K562 (cell line): Measurements from ENCODE around the gene MYO6. TPM values are rescaled to one million over a fixed set of nuclear protein-coding genes. Genes with fewer than 3 reads are reported as not detected.

Source experiments
- ATAC-seq: fragments of 200-7000 bp; cut with Tn5 transposase; 3 replicates; pipeline ENCODE4 v1.9.1; 2020; ENCODE audit warnings: moderate library complexity
- BruUV-seq: library from RNA; stranded (reverse); fragments of 400-500 nt; replicated peaks from 2 replicates; lab custom pipeline; 2021; lab: Mats Ljungman, UMichigan
- CTCF ChIA-PET: fragments of 300-600 bp; formaldehyde crosslinking; extraction: SDS; loops from one replicate; lab custom pipeline; 2021; ENCODE audit warnings: low intra/inter-chr PET ratio; lab: Yijun Ruan, JAX
- POLR2A ChIA-PET: fragments of 300-600, 350-650 bp; sonication (Branson Sonifier 250); formaldehyde crosslinking; extraction: SDS; loops from one replicate; lab custom pipeline; 2021; ENCODE audit warnings: antibody characterized with exemption, inconsistent platforms; lab: Yijun Ruan, JAX
- DNase-seq, 4 experiments: peaks; one replicate each; pipeline versions ENCODE4 v3.0.0 to v3.0.0-alpha.2; 2011 to 2018; ENCODE audit warnings: low spot score in 3 of 4, mixed read lengths in 3 of 4; ENCODE audit errors: extremely low read depth in 1 of 4
- FAIRE-seq: peaks from 2 replicates; lab custom pipeline; 2011; peaks lifted over from hg19 to GRCh38; lab: Jason Lieb, UNC
- H2AFZ ChIP-seq: 2 replicates; pipeline ENCODE4 v1.6.0; 2011; ENCODE audit warnings: low read depth, low read length, control low read depth, inconsistent platforms
- H3K27ac ChIP-seq: fragments of 200-600 bp; 3 replicates; pipeline ENCODE4 v1.8.0; 2011; ENCODE audit warnings: low read depth, mild to moderate bottlenecking, control low read depth, inconsistent platforms, low read length, moderate library complexity, mixed read lengths; ENCODE audit errors: extremely low read depth
- H3K27me3 ChIP-seq, 2 experiments: fragments of 300-600 bp in 1 of 2; 2 replicates in 1 of 2; 3 replicates in 1 of 2; pipeline versions ENCODE4 v1.6.0 to v1.8.0; 2011; ENCODE audit warnings: inconsistent platforms in 2 of 2, low read length in 2 of 2, mild to moderate bottlenecking in 1 of 2, mixed read lengths in 1 of 2, moderate library complexity in 1 of 2; ENCODE audit not compliant: control insufficient read depth in 2 of 2, insufficient read depth in 2 of 2
- H3K36me3 ChIP-seq: fragments of 300-600 bp; 3 replicates; pipeline ENCODE4 v1.8.0; 2011; ENCODE audit warnings: mild to moderate bottlenecking, low read length, inconsistent platforms; ENCODE audit not compliant: control insufficient read depth, insufficient read depth
- H3K4me1 ChIP-seq, 2 experiments: fragments of 200-600 bp in 1 of 2; replicated peaks in 1 of 2; 2 replicates in 1 of 2; 3 replicates in 1 of 2; pipeline versions ENCODE4 v1.5.1 to v1.8.0; 2011; ENCODE audit warnings: inconsistent platforms in 2 of 2, low read length in 2 of 2, mild to moderate bottlenecking in 1 of 2, mixed read lengths in 1 of 2, moderate library complexity in 1 of 2; ENCODE audit not compliant: control insufficient read depth in 2 of 2, insufficient read depth in 2 of 2
- H3K4me2 ChIP-seq: 2 replicates; pipeline ENCODE4 v1.6.1; 2011; ENCODE audit warnings: low read length, control low read depth, inconsistent platforms, mixed read lengths; ENCODE audit not compliant: insufficient read depth
- H3K4me3 ChIP-seq: fragments of 200-600 bp; sonication (generic), shearing (Covaris generic); 2 replicates; pipeline ENCODE4 v1.5.1; 2016; ENCODE audit warnings: control low read depth, inconsistent platforms
- H3K79me2 ChIP-seq: fragments of 200-600 bp; 3 replicates; pipeline ENCODE4 v1.8.0; 2011; ENCODE audit warnings: low read length, inconsistent platforms; ENCODE audit not compliant: control insufficient read depth, insufficient read depth
- H3K9ac ChIP-seq, 2 experiments: 2 replicates each; pipeline versions ENCODE4 v1.6.0 to v1.6.1; 2011; ENCODE audit warnings: low read depth in 2 of 2, low read length in 2 of 2, control low read depth in 1 of 2, inconsistent platforms in 1 of 2, mild to moderate bottlenecking in 1 of 2, mixed read lengths in 1 of 2; ENCODE audit not compliant: insufficient read depth in 1 of 2
- H3K9me1 ChIP-seq: one replicate; pipeline ENCODE4 v1.6.0; 2011; ENCODE audit warnings: inconsistent platforms, mild to moderate bottlenecking, low read length, moderate library complexity; ENCODE audit not compliant: control insufficient read depth, insufficient read depth
- H3K9me3 ChIP-seq: replicated peaks from 2 replicates; pipeline ENCODE4 v1.5.1; 2011; ENCODE audit warnings: low read depth, low read length, inconsistent platforms; ENCODE audit not compliant: control insufficient read depth, insufficient read depth
- H4K20me1 ChIP-seq: replicated peaks from 2 replicates; pipeline ENCODE4 v1.6.1; 2011; ENCODE audit warnings: low read length, inconsistent platforms, mixed read lengths; ENCODE audit not compliant: control insufficient read depth, insufficient read depth
- KDM5B ChIP-seq: fragments of 200-600 bp; sonication (generic); IDR thresholded peaks from 2 replicates; pipeline ENCODE4 v1.6.1; 2012; ENCODE audit warnings: low read depth, mild to moderate bottlenecking, moderate library complexity, low read length, control low read depth, inconsistent platforms; ENCODE audit not compliant: insufficient replicate concordance
- MAZ ChIP-seq, 2 experiments: fragments of 450-650 bp in 1 of 2; sonication (generic) in 1 of 2; formaldehyde crosslinking; IDR thresholded peaks in 1 of 2; conservative IDR thresholded peaks in 1 of 2; 2 replicates each; pipeline versions ENCODE4 v1.4.0 to v1.5.0; 2020; ENCODE audit warnings: mild to moderate bottlenecking in 1 of 2, missing genetic modification reagents in 1 of 2
- MTA1 ChIP-seq: fragments of 450-650 bp; IDR thresholded peaks from 2 replicates; pipeline ENCODE4 v1.6.1; 2017; ENCODE audit warnings: borderline replicate concordance
- SRSF9 ChIP-seq: fragments of 200-400 bp; formaldehyde crosslinking; IDR thresholded peaks from 2 replicates; pipeline ENCODE4 v1.6.1; 2017; ENCODE audit warnings: low read depth, low read length, borderline replicate concordance
- ZSCAN29 ChIP-seq: fragments of 450-650 bp; IDR thresholded peaks from 2 replicates; pipeline ENCODE4 v1.6.1; 2017
- WGBS: fragments of 100-300 bp; shearing (Covaris generic); methylation state at CpG from one replicate; pipeline ENCODE4 v1.1.6; 2016; ENCODE audit warnings: low coverage, mixed read lengths; ENCODE audit not compliant: insufficient coverage; ENCODE audit errors: missing lambda C conversion rate; 5-methylcytosine and 5-hydroxymethylcytosine counted together
- in situ Hi-C: fragments of 300-500 bp; cut with MboI; formaldehyde crosslinking; loops from 4 replicates; pipeline ENCODE4 v1.15.0; 2018; ENCODE audit warnings: inconsistent platforms, mixed read lengths
- intact Hi-C: fragments of 100-400 bp; cut with micrococcal nuclease; formaldehyde crosslinking; loops from 2 replicates; pipeline ENCODE4 v1.14.2; 2022
- polyA plus RNA-seq, 8 experiments: library from polyadenylated mRNA; depleted of rRNA in 4 of 8; stranded (reverse) in 5 of 8; unstranded in 3 of 8; fragments of >200 nt; fragmentation: Nextera tagmentation in 2 of 8; fragmentation: Illumina TruSeq in 1 of 8; extraction: Ambion mirVana in 2 of 8; extraction: Trizol in 1 of 8; gene quantifications; 2 replicates each; pipeline versions ENCODE4 v1.2.1 to v1.2.3, GENCODE V29; 2011 to 2014; ENCODE audit warnings: inconsistent platforms in 1 of 8, missing spikeins in 1 of 8
- total RNA-seq, 7 experiments: library from RNA; depleted of rRNA in 6 of 7; stranded (reverse); fragments of >200 nt in 6 of 7; fragmentation: Illumina TruSeq in 2 of 7; extraction: Trizol in 2 of 7; gene quantifications; 2 replicates each; pipeline versions ENCODE4 v1.2.1 to v1.2.3, GENCODE V29; 2011 to 2021; ENCODE audit warnings: low replicate concordance in 1 of 7
- TF ChIP-seq, protein P1 (sequence below), 2 experiments: fragments of 450-650 bp in 1 of 2; IDR thresholded peaks; 2 replicates each; pipeline ENCODE4 v1.6.1; 2011 to 2017; ENCODE audit warnings: low read depth in 2 of 2, antibody characterized with exemption in 1 of 2, borderline replicate concordance in 1 of 2, low read length in 1 of 2, mild to moderate bottlenecking in 1 of 2, mixed read lengths in 1 of 2; ENCODE audit not compliant: control insufficient read depth in 1 of 2
- TF ChIP-seq, protein P2 (sequence below): sonication (generic); formaldehyde crosslinking; IDR thresholded peaks from 2 replicates; pipeline ENCODE4 v1.8.0; 2023; ENCODE audit warnings: mild to moderate bottlenecking, missing genetic modification reagents
- TF ChIP-seq, protein P3 (sequence below): fragments of 250-450 bp; sonication (Bioruptor Pico); IDR thresholded peaks from 2 replicates; pipeline ENCODE4 v1.5.0; 2020; ENCODE audit warnings: mild to moderate bottlenecking
- TF ChIP-seq, protein P4 (sequence below), 2 experiments: IDR thresholded peaks; 2 replicates each; pipeline ENCODE4 v1.6.1; 2012; ENCODE audit warnings: improper control_type of control experiment in 2 of 2, low read depth in 2 of 2, low read length in 2 of 2, borderline replicate concordance in 1 of 2

MYO6 gene
- total and polyA plus RNA-seq, 9 of the 15 experiments (the other 6 are each of a cell fraction or from before 2014, with no cell fraction given), result 1.3 to 5.5 (median 2.7) TPM

DNA sequence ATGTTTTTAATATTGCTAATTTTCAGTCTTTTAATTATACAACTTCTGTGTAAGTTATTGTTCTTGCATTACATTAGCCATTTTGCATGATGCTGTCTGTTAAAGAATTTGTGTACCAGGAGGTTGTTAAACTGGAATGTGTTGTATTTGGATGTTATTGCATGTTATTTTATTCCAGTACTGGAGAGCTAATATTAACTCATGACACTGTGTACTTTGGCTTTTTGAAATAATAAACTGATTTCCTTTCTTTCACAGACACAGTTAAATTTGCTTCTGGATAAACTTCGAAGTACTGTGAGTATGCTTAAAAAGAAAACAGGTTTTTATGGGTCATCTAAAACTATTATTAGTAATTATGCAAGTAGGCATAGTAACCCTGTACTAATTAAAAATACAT, 121.3 kb downstream of the MYO6 start (continued):
- TF ChIP-seq, protein P1, sequence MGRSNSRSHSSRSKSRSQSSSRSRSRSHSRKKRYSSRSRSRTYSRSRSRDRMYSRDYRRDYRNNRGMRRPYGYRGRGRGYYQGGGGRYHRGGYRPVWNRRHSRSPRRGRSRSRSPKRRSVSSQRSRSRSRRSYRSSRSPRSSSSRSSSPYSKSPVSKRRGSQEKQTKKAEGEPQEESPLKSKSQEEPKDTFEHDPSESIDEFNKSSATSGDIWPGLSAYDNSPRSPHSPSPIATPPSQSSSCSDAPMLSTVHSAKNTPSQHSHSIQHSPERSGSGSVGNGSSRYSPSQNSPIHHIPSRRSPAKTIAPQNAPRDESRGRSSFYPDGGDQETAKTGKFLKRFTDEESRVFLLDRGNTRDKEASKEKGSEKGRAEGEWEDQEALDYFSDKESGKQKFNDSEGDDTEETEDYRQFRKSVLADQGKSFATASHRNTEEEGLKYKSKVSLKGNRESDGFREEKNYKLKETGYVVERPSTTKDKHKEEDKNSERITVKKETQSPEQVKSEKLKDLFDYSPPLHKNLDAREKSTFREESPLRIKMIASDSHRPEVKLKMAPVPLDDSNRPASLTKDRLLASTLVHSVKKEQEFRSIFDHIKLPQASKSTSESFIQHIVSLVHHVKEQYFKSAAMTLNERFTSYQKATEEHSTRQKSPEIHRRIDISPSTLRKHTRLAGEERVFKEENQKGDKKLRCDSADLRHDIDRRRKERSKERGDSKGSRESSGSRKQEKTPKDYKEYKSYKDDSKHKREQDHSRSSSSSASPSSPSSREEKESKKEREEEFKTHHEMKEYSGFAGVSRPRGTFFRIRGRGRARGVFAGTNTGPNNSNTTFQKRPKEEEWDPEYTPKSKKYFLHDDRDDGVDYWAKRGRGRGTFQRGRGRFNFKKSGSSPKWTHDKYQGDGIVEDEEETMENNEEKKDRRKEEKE (IDR thresholded peaks at IDR 0.05; ENCODE audit: borderline replicate concordance in 1 of 2, control insufficient read depth in 1 of 2, low read depth in 2 of 2, low read length in 1 of 2), result no peak

DNA sequence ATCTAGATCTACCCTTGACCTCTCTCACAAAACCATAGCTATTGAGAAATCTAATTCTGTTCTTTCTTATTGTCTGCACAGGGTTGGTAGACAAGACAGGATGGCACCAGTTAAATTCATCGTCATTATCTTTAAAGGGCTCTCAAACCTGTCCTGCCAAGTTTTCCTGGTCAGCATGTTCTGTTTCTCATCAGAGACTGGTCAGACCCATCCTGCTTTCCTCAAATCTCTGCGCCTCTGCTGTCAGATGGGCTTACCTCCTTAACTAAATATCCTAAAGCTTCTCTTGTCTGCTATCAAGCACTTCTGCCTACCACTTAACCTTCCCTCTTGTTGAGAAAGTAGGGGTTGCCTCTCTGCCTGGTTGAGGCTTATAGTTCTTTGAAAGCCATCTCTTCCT, 125.2 kb downstream of the MYO6 start:
- H3K4me2 ChIP-seq, result no peak overlapping the region
- H3K4me1 ChIP-seq, result no peaks in the 10 kb centered on the region
- POLR2A ChIA-PET, result no interaction called here
- no peaks in the 10 kb centered on the region for H3K36me3 ChIP-seq
- no peaks in the 10 kb centered on the region for H3K9me3 ChIP-seq
- no peaks in the 10 kb centered on the region for H3K79me2 ChIP-seq
- no peak for DNase-seq
- no peaks in the 10 kb centered on the region for H3K27me3 ChIP-seq
- no peaks in the 10 kb centered on the region for H4K20me1 ChIP-seq
- CTCF ChIA-PET, result no interaction called here
- WGBS, result 4% methylated on average over 2 of the region's 2 CpGs
- no peak overlapping the region for H3K27ac ChIP-seq
- intact Hi-C loops (no loop called here), in situ Hi-C loops (no loop called here)
- H3K9me1 ChIP-seq, result no peaks in the 10 kb centered on the region
- no peak overlapping the region for H3K9ac ChIP-seq
- ATAC-seq, result no peak
- no peak overlapping the region for H3K4me3 ChIP-seq
- no peak overlapping the region for H2AFZ ChIP-seq
- FAIRE-seq, result no peak
- no TSS peak for BruUV-seq
- TF ChIP-seq KDM5B (no peak), MTA1 (no peak), SRSF9 (no peak), ZSCAN29 (no peak), MAZ (CRISPR knock-in tag; conservative IDR thresholded peaks at IDR 0.05 in 1 of 2, IDR thresholded peaks at IDR 0.05 in 1 of 2) (no peak)
- TF ChIP-seq, protein P2, sequence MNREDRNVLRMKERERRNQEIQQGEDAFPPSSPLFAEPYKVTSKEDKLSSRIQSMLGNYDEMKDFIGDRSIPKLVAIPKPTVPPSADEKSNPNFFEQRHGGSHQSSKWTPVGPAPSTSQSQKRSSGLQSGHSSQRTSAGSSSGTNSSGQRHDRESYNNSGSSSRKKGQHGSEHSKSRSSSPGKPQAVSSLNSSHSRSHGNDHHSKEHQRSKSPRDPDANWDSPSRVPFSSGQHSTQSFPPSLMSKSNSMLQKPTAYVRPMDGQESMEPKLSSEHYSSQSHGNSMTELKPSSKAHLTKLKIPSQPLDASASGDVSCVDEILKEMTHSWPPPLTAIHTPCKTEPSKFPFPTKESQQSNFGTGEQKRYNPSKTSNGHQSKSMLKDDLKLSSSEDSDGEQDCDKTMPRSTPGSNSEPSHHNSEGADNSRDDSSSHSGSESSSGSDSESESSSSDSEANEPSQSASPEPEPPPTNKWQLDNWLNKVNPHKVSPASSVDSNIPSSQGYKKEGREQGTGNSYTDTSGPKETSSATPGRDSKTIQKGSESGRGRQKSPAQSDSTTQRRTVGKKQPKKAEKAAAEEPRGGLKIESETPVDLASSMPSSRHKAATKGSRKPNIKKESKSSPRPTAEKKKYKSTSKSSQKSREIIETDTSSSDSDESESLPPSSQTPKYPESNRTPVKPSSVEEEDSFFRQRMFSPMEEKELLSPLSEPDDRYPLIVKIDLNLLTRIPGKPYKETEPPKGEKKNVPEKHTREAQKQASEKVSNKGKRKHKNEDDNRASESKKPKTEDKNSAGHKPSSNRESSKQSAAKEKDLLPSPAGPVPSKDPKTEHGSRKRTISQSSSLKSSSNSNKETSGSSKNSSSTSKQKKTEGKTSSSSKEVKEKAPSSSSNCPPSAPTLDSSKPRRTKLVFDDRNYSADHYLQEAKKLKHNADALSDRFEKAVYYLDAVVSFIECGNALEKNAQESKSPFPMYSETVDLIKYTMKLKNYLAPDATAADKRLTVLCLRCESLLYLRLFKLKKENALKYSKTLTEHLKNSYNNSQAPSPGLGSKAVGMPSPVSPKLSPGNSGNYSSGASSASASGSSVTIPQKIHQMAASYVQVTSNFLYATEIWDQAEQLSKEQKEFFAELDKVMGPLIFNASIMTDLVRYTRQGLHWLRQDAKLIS, result no peak
- TF ChIP-seq, protein P3, sequence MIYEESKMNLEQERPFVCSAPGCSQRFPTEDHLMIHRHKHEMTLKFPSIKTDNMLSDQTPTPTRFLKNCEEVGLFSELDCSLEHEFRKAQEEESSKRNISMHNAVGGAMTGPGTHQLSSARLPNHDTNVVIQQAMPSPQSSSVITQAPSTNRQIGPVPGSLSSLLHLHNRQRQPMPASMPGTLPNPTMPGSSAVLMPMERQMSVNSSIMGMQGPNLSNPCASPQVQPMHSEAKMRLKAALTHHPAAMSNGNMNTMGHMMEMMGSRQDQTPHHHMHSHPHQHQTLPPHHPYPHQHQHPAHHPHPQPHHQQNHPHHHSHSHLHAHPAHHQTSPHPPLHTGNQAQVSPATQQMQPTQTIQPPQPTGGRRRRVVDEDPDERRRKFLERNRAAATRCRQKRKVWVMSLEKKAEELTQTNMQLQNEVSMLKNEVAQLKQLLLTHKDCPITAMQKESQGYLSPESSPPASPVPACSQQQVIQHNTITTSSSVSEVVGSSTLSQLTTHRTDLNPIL (CRISPR knock-in tag), result no peak
- TF ChIP-seq, protein P4, sequence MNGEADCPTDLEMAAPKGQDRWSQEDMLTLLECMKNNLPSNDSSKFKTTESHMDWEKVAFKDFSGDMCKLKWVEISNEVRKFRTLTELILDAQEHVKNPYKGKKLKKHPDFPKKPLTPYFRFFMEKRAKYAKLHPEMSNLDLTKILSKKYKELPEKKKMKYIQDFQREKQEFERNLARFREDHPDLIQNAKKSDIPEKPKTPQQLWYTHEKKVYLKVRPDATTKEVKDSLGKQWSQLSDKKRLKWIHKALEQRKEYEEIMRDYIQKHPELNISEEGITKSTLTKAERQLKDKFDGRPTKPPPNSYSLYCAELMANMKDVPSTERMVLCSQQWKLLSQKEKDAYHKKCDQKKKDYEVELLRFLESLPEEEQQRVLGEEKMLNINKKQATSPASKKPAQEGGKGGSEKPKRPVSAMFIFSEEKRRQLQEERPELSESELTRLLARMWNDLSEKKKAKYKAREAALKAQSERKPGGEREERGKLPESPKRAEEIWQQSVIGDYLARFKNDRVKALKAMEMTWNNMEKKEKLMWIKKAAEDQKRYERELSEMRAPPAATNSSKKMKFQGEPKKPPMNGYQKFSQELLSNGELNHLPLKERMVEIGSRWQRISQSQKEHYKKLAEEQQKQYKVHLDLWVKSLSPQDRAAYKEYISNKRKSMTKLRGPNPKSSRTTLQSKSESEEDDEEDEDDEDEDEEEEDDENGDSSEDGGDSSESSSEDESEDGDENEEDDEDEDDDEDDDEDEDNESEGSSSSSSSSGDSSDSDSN (IDR thresholded peaks at IDR 0.05; ENCODE audit: borderline replicate concordance in 1 of 2, low read depth in 2 of 2, low read length in 2 of 2), result no peak
